Measurements from ENCODE around the gene CAB39. TPM values are rescaled to one million over a fixed set of nuclear protein-coding genes. Genes with fewer than 3 reads are reported as not detected.

The CAB39 gene
- total RNA-seq, 1 donor from 2014 or later: 78.7 TPM

DNA sequence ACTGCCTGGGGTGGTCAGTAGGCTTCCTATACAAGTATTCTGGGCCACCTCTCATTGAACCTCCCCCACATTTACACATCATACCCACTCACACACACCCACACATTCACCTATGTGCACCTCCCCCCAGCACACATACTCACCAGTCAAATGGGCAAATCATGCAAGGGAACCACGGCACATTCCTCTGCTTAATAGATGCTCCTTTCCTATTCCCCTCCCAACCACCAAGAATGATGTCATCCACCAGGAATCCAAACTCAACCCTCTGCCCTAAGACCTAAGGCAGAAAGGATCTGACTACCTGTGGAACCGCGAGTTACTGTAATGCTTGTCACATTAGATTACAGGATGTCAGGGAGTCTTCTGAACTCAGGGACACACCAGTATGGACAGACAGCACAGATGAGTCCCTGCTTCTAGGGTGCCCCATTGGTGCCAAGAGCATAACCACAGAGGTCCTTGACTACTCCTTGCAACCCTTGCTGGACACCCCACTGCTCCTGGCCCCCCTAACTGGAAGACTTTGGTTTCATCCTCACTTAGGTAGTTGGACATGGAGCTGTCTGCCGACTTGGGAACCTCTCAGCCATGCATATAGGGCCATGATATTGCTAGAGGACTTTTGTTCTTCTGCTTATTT lies 21.5 kb upstream of the CAB39 start:
- Histone ChIP-seq H3K27me3 (ENCODE audit: low read depth) (no peaks in the 10 kb centered on the region), H3K27ac (no peak overlapping the region), H3K36me3 (no peaks in the 10 kb centered on the region), H3K4me3 (no peak overlapping the region), H3K9me3 (no peaks in the 10 kb centered on the region), H3K4me1 (no peaks in the 10 kb centered on the region)
- TF ChIP-seq, protein P1, sequence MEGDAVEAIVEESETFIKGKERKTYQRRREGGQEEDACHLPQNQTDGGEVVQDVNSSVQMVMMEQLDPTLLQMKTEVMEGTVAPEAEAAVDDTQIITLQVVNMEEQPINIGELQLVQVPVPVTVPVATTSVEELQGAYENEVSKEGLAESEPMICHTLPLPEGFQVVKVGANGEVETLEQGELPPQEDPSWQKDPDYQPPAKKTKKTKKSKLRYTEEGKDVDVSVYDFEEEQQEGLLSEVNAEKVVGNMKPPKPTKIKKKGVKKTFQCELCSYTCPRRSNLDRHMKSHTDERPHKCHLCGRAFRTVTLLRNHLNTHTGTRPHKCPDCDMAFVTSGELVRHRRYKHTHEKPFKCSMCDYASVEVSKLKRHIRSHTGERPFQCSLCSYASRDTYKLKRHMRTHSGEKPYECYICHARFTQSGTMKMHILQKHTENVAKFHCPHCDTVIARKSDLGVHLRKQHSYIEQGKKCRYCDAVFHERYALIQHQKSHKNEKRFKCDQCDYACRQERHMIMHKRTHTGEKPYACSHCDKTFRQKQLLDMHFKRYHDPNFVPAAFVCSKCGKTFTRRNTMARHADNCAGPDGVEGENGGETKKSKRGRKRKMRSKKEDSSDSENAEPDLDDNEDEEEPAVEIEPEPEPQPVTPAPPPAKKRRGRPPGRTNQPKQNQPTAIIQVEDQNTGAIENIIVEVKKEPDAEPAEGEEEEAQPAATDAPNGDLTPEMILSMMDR (IDR thresholded peaks at IDR 0.05): no peak
- DNase-seq (no peak), ATAC-seq (peak; percentile 53 to 67)
- intact Hi-C loops (cut with DNase I): no loop called here

DNA sequence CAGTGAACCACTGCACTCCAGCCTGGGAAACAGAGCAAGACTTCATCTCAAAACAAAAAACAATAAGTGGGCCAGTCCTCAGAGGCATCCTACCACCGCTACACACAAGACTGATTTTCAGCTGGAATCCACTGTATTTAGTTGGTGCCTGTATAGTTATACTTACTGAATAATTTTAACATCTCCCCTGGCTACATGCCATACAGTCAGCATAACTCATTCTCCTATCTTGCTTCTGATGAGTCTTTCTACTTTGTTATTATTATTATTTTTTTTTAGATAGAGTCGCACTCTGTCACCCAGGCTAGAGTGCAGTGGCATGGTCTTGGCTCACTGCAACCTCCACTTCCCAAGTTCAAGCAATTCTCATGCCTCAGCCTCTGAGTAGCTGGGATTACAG lies 19.9 kb upstream of the CAB39 start:
- DNase-seq: no peak
- ATAC-seq: no peak

DNA sequence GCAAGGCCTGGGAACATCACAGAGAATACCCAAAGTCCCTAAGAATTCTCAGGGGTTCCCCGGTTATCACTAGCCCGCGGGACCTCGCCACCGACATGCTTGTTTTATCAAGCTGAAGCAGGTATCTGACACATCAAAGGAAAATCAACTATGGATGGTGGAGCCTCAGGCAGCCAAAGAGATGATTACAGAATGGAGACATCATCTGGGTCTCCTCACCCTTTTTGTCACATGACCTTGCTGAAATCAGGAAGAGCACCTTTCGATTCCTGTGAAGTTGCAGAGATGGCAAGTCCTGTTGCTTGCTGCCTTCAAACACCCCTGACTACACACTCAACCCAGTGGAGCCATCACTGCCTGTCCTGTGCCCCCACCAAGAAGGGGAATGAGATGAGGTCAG lies 19.2 kb upstream of the CAB39 start:
- Histone ChIP-seq H3K27ac (no peak overlapping the region), H3K4me1 (no peaks in the 10 kb centered on the region), H3K27me3 (ENCODE audit: low read depth) (no peaks in the 10 kb centered on the region), H3K4me3 (no peak overlapping the region), H3K36me3 (no peaks in the 10 kb centered on the region), H3K9me3 (no peaks in the 10 kb centered on the region)
- TF ChIP-seq, protein P1 (IDR thresholded peaks at IDR 0.05): no peak
- intact Hi-C loops (cut with DNase I): no loop called here
- ATAC-seq (no peak), DNase-seq (no peak)

More for the DNA sequence above, 19.9 kb upstream of the CAB39 start:
- no peak overlapping the region for H3K4me3 ChIP-seq
- H3K4me1 ChIP-seq: no peaks in the 10 kb centered on the region
- TF ChIP-seq, protein P1 (IDR thresholded peaks at IDR 0.05): no peak
- intact Hi-C loops (cut with DNase I): no loop called here
- H3K27me3 ChIP-seq (ENCODE audit: low read depth): no peaks in the 10 kb centered on the region
- no peaks in the 10 kb centered on the region for H3K9me3 ChIP-seq
- H3K27ac ChIP-seq: no peak overlapping the region
- no peaks in the 10 kb centered on the region for H3K36me3 ChIP-seq

DNA sequence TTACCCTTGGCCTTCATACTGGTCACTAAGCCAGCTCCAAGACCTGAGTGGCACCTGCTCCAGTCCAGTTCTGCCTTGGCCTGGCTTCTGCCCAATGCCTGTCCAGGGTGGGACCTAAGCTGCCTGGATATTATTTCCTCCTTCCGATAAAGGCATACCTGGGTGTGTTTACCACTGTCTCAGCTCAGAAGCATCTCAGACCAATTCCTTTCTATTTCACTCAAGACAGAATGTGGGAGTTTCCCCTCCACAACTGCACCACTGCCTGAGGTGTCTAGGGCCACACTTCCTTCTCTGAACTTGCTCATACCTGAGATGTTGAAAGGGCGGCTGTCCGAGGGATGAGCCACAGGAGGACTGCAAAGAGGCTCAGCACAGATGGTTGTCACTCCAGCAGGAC lies 18.4 kb upstream of the CAB39 start:
- TF ChIP-seq, protein P1 (IDR thresholded peaks at IDR 0.05): no peak
- Histone ChIP-seq H3K9me3 (no peaks in the 10 kb centered on the region), H3K4me1 (no peaks in the 10 kb centered on the region), H3K4me3 (no peak overlapping the region), H3K27ac (no peak overlapping the region), H3K36me3 (no peaks in the 10 kb centered on the region), H3K27me3 (ENCODE audit: low read depth) (no peaks in the 10 kb centered on the region)
- intact Hi-C loops (cut with DNase I): no loop called here
- ATAC-seq: no peak
- no peak for DNase-seq

DNA sequence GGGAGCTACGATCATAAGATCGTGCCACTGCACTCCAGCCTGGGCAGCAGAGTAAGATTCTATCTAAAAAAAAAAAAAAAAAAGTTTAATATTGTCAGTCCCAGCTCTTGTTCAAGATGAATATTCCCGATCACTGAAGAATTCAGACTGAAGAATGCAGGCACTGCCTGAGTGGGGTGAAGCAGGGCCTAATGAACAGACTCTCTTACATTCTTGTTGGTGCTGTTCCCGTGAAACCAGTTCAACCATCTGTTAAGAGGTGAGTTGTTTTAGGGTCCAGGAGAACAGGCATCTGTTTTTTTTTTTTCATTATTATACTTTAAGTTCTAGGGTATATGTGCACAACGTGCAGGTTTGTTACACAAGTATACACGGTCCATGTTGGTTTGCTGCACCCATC lies 17.1 kb upstream of the CAB39 start:
- H3K36me3 ChIP-seq: no peaks in the 10 kb centered on the region
- ATAC-seq: peak in 1 of 2 donors; percentile 56
- intact Hi-C loops (cut with DNase I): no loop called here
- TF ChIP-seq, protein P1 (IDR thresholded peaks at IDR 0.05): no peak
- H3K4me3 ChIP-seq: no peak overlapping the region
- H3K27me3 ChIP-seq (ENCODE audit: low read depth): no peaks in the 10 kb centered on the region
- H3K9me3 ChIP-seq: no peaks in the 10 kb centered on the region
- H3K4me1 ChIP-seq: no peaks in the 10 kb centered on the region
- DNase-seq: no peak
- no peak overlapping the region for H3K27ac ChIP-seq
